Measurements from ENCODE around the gene CLDN19. TPM values are rescaled to one million over a fixed set of nuclear protein-coding genes. Genes with fewer than 3 reads are reported as not detected.

Gene CLDN19
- total RNA-seq, 1 experiment from 2014 or later = not detected

GRCh38 chr1:42746436-42747105, 6.5 kb upstream of the CLDN19 start:
- Histone ChIP-seq H3K9me3 (ENCODE audit: control insufficient read depth in 1 of 2, insufficient read depth in 1 of 2, low read depth in 1 of 2, low read length in 2 of 2) (no peaks in the 10 kb centered on the region), H3K9me2 (ENCODE audit: insufficient read depth) (no peaks in the 10 kb centered on the region), H3K79me2 (ENCODE audit: insufficient read depth, low read length) (no peaks in the 10 kb centered on the region), H2AFZ (ENCODE audit: low read depth, low read length, poor library complexity, severe bottlenecking) (no peak overlapping the region), H3K4me1 (ENCODE audit: control insufficient read depth in 1 of 2, insufficient read depth in 2 of 2, low read length in 2 of 2) (no peaks in the 10 kb centered on the region), H3K27me3 (ENCODE audit: insufficient read depth, low read length) (no peaks in the 10 kb centered on the region), H3K9ac (ENCODE audit: low read length) (no peak overlapping the region), H4K20me1 (ENCODE audit: insufficient read depth) (no peaks in the 10 kb centered on the region), H3K36me3 (ENCODE audit: control insufficient read depth in 1 of 2, insufficient read depth in 2 of 2, low read length in 2 of 2) (peaks cover 0 to 8% of the 10 kb centered on the region in 2 experiments; a peak in 1 of 4 replicates), H3K4me2 (ENCODE audit: low read length) (no peak overlapping the region), H3K4me3 (replicated peaks in 1 of 2; ENCODE audit: low read depth in 1 of 2, low read length in 2 of 2) (no peak overlapping the region), H3K27ac (ENCODE audit: low read depth, low read length) (no peak overlapping the region)
- TF ChIP-seq ZNF274 (IDR thresholded peaks at IDR 0.05; ENCODE audit: low read depth, low read length) (no peak), TCF7L2 (IDR thresholded peaks at IDR 0.05; ENCODE audit: borderline replicate concordance, extremely low read depth, insufficient read depth, insufficient read length) (no peak), YY1 (IDR thresholded peaks at IDR 0.05; ENCODE audit: extremely low read depth, insufficient replicate concordance, low read depth, low read length) (no peak), MAX (IDR thresholded peaks at IDR 0.05) (no peak), SRF (IDR thresholded peaks at IDR 0.05; ENCODE audit: low read depth) (no peak), POLR2A (IDR thresholded peaks at IDR 0.05; ENCODE audit: borderline replicate concordance, extremely low read depth, insufficient read depth, insufficient read length) (no peak), EZH2 (IDR thresholded peaks at IDR 0.05) (no peak), SIN3A (IDR thresholded peaks at IDR 0.05; ENCODE audit: low read depth) (no peak), ELF1 (IDR thresholded peaks at IDR 0.05; ENCODE audit: borderline replicate concordance, low read depth) (no peak)
- CTCF ChIA-PET = interaction anchor here (1.6 to 2.8 kb wide), 2 partner anchors 11 to 168 kb away, joined by 8 to 12 read pairs; no protein-coding TSS in a partner anchor
- DNase-seq (ENCODE audit: low read depth, low spot score) (no peak), ATAC-seq (no peak)
- RAD21 ChIA-PET (ENCODE audit: low non-redundant PET in 1 of 2, low total read pairs in 2 of 2, uncharacterized antibody in 2 of 2, unreplicated experiment in 2 of 2) = no interaction called here
- intact Hi-C loops (cut with micrococcal nuclease) = loop anchor here (2.0 kb wide), 1 partner anchor 168 kb away; no protein-coding TSS in a partner anchor
- POLR2A ChIA-PET = no interaction called here
- no TSS peak for BruUV-seq (replicated peaks)

GRCh38 chr1:42745851-42746250, 5.8 kb upstream of the CLDN19 start:
- CTCF ChIA-PET = interaction anchor here (0.6 to 2.8 kb wide), 3 partner anchors 11 to 168 kb away, joined by 3 to 12 read pairs (median 5); no protein-coding TSS in a partner anchor
- H3K9me2 ChIP-seq (ENCODE audit: insufficient read depth) = no peaks in the 10 kb centered on the region
- H3K36me3 ChIP-seq (ENCODE audit: control insufficient read depth in 1 of 2, insufficient read depth in 2 of 2, low read length in 2 of 2) = peaks cover 0 to 8% of the 10 kb centered on the region in 2 experiments; a peak in 1 of 4 replicates
- no peaks in the 10 kb centered on the region for H3K79me2 ChIP-seq (ENCODE audit: insufficient read depth, low read length)
- no peak overlapping the region for H3K4me2 ChIP-seq (ENCODE audit: low read length)
- no peaks in the 10 kb centered on the region for H3K9me3 ChIP-seq (ENCODE audit: control insufficient read depth in 1 of 2, insufficient read depth in 1 of 2, low read depth in 1 of 2, low read length in 2 of 2)
- intact Hi-C loops (cut with micrococcal nuclease) = loop anchor here (2.0 kb wide), 1 partner anchor 167 kb away; no protein-coding TSS in a partner anchor
- H3K27ac ChIP-seq (ENCODE audit: low read depth, low read length) = no peak overlapping the region
- H3K4me3 ChIP-seq (replicated peaks in 1 of 2; ENCODE audit: low read depth in 1 of 2, low read length in 2 of 2) = no peak overlapping the region
- RAD21 ChIA-PET (ENCODE audit: low non-redundant PET in 1 of 2, low total read pairs in 2 of 2, uncharacterized antibody in 2 of 2, unreplicated experiment in 2 of 2) = interaction anchor here in 1 of 2 experiments (0.6 kb wide), 1 partner anchor 21 kb away, joined by 5 read pairs; the partner anchor contains the start of genes C1orf50 and P3H1
- H4K20me1 ChIP-seq (ENCODE audit: insufficient read depth) = no peaks in the 10 kb centered on the region
- no peak overlapping the region for H3K9ac ChIP-seq (ENCODE audit: low read length)
- DNase-seq (ENCODE audit: low read depth, low spot score) (no peak), ATAC-seq (no peak)
- BruUV-seq (replicated peaks) = no TSS peak
- no peak for TF ChIP-seq MAX (IDR thresholded peaks at IDR 0.05)
- no peak for TF ChIP-seq ELF1 (IDR thresholded peaks at IDR 0.05; ENCODE audit: borderline replicate concordance, low read depth)
- no peak for TF ChIP-seq ZBTB33 (IDR thresholded peaks at IDR 0.05; ENCODE audit: extremely low read depth, insufficient replicate concordance, low read length)
- no peak for TF ChIP-seq ZNF274 (IDR thresholded peaks at IDR 0.05; ENCODE audit: low read depth, low read length)
- TF ChIP-seq CBX3 (IDR thresholded peaks at IDR 0.05; ENCODE audit: low read depth) = no peak
- no peak for TF ChIP-seq RAD21 (IDR thresholded peaks at IDR 0.05; ENCODE audit: low read depth)
- TF ChIP-seq ZFX (IDR thresholded peaks at IDR 0.05) = no peak
- no peak for TF ChIP-seq FOSL1 (IDR thresholded peaks at IDR 0.05; ENCODE audit: low read depth)
- no peak for TF ChIP-seq SRF (IDR thresholded peaks at IDR 0.05; ENCODE audit: low read depth)
- no peak for TF ChIP-seq POLR2A (IDR thresholded peaks at IDR 0.05; ENCODE audit: borderline replicate concordance, extremely low read depth, insufficient read depth, insufficient read length)
- no peak for TF ChIP-seq EZH2 (IDR thresholded peaks at IDR 0.05)
- H3K4me1 ChIP-seq (ENCODE audit: control insufficient read depth in 1 of 2, insufficient read depth in 2 of 2, low read length in 2 of 2) = no peaks in the 10 kb centered on the region
- H2AFZ ChIP-seq (ENCODE audit: low read depth, low read length, poor library complexity, severe bottlenecking) = no peak overlapping the region
- H3K27me3 ChIP-seq (ENCODE audit: insufficient read depth, low read length) = no peaks in the 10 kb centered on the region
- POLR2A ChIA-PET = no interaction called here
